Measurements from ENCODE around the gene SCN4A. TPM values are rescaled to one million over a fixed set of nuclear protein-coding genes. Genes with fewer than 3 reads are reported as not detected.

SCN4A gene
- polyA plus RNA-seq, 1 donor from 2014 or later = not detected

GRCh38 chr17:63996430-63997182 is 23.9 kb upstream of the SCN4A start:
- H3F3A ChIP-seq (ENCODE audit: insufficient read depth, low read length, poor library complexity, severe bottlenecking) = no peaks in the 10 kb centered on the region
- H3K79me2 ChIP-seq (replicated peaks; ENCODE audit: insufficient read depth, low read length) = no peaks in the 10 kb centered on the region
- no peaks in the 10 kb centered on the region for H3K9me3 ChIP-seq (ENCODE audit: low read length)
- no peaks in the 10 kb centered on the region for H4K20me1 ChIP-seq (ENCODE audit: insufficient read depth)
- no peak overlapping the region for H3K27ac ChIP-seq (ENCODE audit: low read length)
- H3K36me3 ChIP-seq (ENCODE audit: insufficient read depth, low read length) = no peaks in the 10 kb centered on the region
- H3K4me2 ChIP-seq (ENCODE audit: low read length) = no peak overlapping the region
- H2AFZ ChIP-seq (ENCODE audit: low read depth, low read length) = no peak overlapping the region
- H3K27me3 ChIP-seq (ENCODE audit: insufficient read depth, low read depth, low read length) = no peaks in the 10 kb centered on the region
- no peak overlapping the region for H3K4me3 ChIP-seq (ENCODE audit: low read length)
- no peak overlapping the region for H3K9ac ChIP-seq (ENCODE audit: low read length)
- no peaks in the 10 kb centered on the region for H3K9me2 ChIP-seq (ENCODE audit: insufficient read depth, low read length)
- no peak for TF ChIP-seq POLR2AphosphoS5 (IDR thresholded peaks at IDR 0.05)
- TF ChIP-seq SMC3 (conservative IDR thresholded peaks at IDR 0.05; ENCODE audit: poor library complexity) = no peak
- TF ChIP-seq CTCF (IDR thresholded peaks at IDR 0.05; ENCODE audit: poor library complexity, severe bottlenecking) = no peak
- TF ChIP-seq MXI1 (conservative IDR thresholded peaks at IDR 0.05; ENCODE audit: poor library complexity, severe bottlenecking) = no peak
- TF ChIP-seq RAD21 (conservative IDR thresholded peaks at IDR 0.05) = no peak
- TF ChIP-seq TAF1 (IDR thresholded peaks at IDR 0.05; ENCODE audit: low read depth) = no peak
- TF ChIP-seq REST (IDR thresholded peaks at IDR 0.05; ENCODE audit: borderline replicate concordance) = no peak

DNA sequence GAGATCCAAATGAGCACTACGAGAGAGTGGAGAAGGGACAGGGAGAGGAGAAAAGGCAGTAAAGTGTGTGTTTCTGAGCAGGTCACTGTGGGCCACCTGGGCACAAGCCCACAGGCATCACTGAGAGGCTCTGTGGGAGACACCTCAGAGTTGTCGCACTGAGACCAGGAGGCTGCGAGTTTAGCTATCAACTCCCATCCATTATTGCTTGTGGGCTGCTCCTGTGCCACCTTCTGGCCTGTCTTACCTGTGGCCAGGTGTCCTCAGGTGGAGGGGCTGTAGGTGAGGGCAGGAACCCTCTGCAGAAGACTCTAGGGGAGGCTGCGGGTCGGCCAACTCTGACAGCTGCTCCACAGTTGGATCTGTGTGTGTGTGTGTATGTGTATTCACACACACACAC is 22.9 kb upstream of the SCN4A start:
- Histone ChIP-seq H4K20me1 (ENCODE audit: insufficient read depth) (no peaks in the 10 kb centered on the region), H2AFZ (ENCODE audit: low read depth, low read length) (no peak overlapping the region), H3K9me2 (ENCODE audit: insufficient read depth, low read length) (no peaks in the 10 kb centered on the region), H3K27ac (ENCODE audit: low read length) (no peak overlapping the region), H3K9ac (ENCODE audit: low read length) (no peak overlapping the region), H3K27me3 (ENCODE audit: insufficient read depth, low read depth, low read length) (no peaks in the 10 kb centered on the region), H3K4me2 (ENCODE audit: low read length) (no peak overlapping the region), H3F3A (ENCODE audit: insufficient read depth, low read length, poor library complexity, severe bottlenecking) (no peaks in the 10 kb centered on the region), H3K4me3 (ENCODE audit: low read length) (no peak overlapping the region), H3K79me2 (replicated peaks; ENCODE audit: insufficient read depth, low read length) (no peaks in the 10 kb centered on the region), H3K36me3 (ENCODE audit: insufficient read depth, low read length) (no peaks in the 10 kb centered on the region), H3K9me3 (ENCODE audit: low read length) (no peaks in the 10 kb centered on the region)
- TF ChIP-seq SMC3 (conservative IDR thresholded peaks at IDR 0.05; ENCODE audit: poor library complexity) (no peak), MXI1 (conservative IDR thresholded peaks at IDR 0.05; ENCODE audit: poor library complexity, severe bottlenecking) (no peak), EZH2 (IDR thresholded peaks at IDR 0.05; ENCODE audit: borderline replicate concordance, insufficient read depth, low read length, poor library complexity, severe bottlenecking) (no peak), RAD21 (conservative IDR thresholded peaks at IDR 0.05) (no peak), REST (IDR thresholded peaks at IDR 0.05; ENCODE audit: borderline replicate concordance) (no peak), EP300 (conservative IDR thresholded peaks at IDR 0.05; ENCODE audit: poor library complexity, severe bottlenecking) (no peak), POLR2AphosphoS5 (IDR thresholded peaks at IDR 0.05) (no peak), TAF1 (IDR thresholded peaks at IDR 0.05; ENCODE audit: low read depth) (no peak), CTCF (IDR thresholded peaks at IDR 0.05; ENCODE audit: poor library complexity, severe bottlenecking) (no peak)

Data from neural cell (in vitro differentiated cells).